ENCODE data around the gene COX6B2.

DNA sequence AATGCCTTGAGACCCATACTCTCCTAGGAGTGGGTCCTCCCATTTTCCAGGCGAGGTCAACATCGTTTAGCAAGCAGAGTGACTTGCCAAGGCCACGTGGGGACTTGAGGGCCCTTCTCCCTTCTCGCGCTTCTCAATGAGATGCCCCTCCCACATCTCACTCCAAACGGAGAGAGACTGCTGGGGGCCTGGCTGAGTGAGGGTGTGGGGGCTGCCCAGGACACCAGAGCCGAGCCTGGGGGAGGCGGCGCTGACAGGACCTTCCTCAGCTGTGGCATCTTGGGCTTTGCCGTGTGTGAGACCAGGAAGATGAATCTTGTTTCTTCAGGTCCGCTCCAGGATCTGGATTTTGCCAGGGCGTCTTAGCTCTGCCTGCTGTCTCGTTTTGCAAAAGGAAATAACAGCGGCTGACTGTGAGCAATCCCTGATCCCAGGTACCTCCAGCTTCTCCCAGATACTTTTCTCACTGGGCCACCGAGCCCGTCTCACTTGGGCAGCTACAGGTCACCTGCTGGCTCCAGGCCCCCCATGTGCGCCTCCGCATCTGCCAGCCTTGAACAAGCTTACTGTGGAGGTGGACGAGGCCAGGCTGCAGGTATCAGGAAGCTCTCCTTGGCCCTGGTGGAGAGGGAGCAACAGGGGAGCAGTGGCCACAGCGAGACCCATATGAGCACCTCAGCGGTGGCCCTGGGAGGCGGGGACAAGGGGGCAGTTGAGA is 6.0 kb downstream of the COX6B2 start:
- no peak for TF ChIP-seq POLR2A (IDR thresholded peaks at IDR 0.05; ENCODE audit: low read depth)
- no peak for TF ChIP-seq POLR2AphosphoS5 (IDR thresholded peaks at IDR 0.05)
